ENCODE results near the gene BTRC.

Gene BTRC

GRCh38 chr10:101575580-101576210 lies 221.7 kb downstream of the BTRC start:
- DNase-seq (ENCODE audit: low read depth), result no peak
- TF ChIP-seq CTCF (IDR thresholded peaks at IDR 0.05; ENCODE audit: insufficient read depth, low read depth, low read length, missing control alignments), result no peak
- no peak overlapping the region for H3K4me3 ChIP-seq (ENCODE audit: low read length)

GRCh38 chr10:101576211-101576863 lies 222.4 kb downstream of the BTRC start:
- DNase-seq (ENCODE audit: low read depth), result peak; percentile 50
- no peak for TF ChIP-seq CTCF (IDR thresholded peaks at IDR 0.05; ENCODE audit: insufficient read depth, low read depth, low read length, missing control alignments)
- H3K4me3 ChIP-seq (ENCODE audit: low read length), result no peak overlapping the region

- no peak for TF ChIP-seq CTCF (IDR thresholded peaks at IDR 0.05; ENCODE audit: insufficient read depth, low read depth, low read length, missing control alignments)
Observed at GRCh38 chr10:101577121-101577871, 223.3 kb downstream of the BTRC start.

GRCh38 chr10:101578192-101578591 lies 224.2 kb downstream of the BTRC start:
- H3K4me3 ChIP-seq (ENCODE audit: low read length), result no peak overlapping the region
- no peak for DNase-seq (ENCODE audit: low read depth)
- TF ChIP-seq CTCF (IDR thresholded peaks at IDR 0.05; ENCODE audit: insufficient read depth, low read depth, low read length, missing control alignments), result no peak

More at GRCh38 chr10:101577121-101577871, 223.3 kb downstream of the BTRC start:
- DNase-seq (ENCODE audit: low read depth), result no peak
- no peak overlapping the region for H3K4me3 ChIP-seq (ENCODE audit: low read length)

GRCh38 chr10:101578803-101579515 lies 225.0 kb downstream of the BTRC start:
- DNase-seq (ENCODE audit: low read depth), result no peak
- H3K4me3 ChIP-seq (ENCODE audit: low read length), result no peak overlapping the region
- no peak for TF ChIP-seq CTCF (IDR thresholded peaks at IDR 0.05; ENCODE audit: insufficient read depth, low read depth, low read length, missing control alignments)

GRCh38 chr10:101579516-101579870 lies 225.5 kb downstream of the BTRC start:
- no peak for TF ChIP-seq CTCF (IDR thresholded peaks at IDR 0.05; ENCODE audit: insufficient read depth, low read depth, low read length, missing control alignments)
- no peak overlapping the region for H3K4me3 ChIP-seq (ENCODE audit: low read length)
- no peak for DNase-seq (ENCODE audit: low read depth)

Data from epithelial cell of esophagus (primary cell).